GM12875 (cell line): ENCODE measurements around the gene RNU6-9.

Source experiments
- H3K4me3 ChIP-seq: one replicate; pipeline ENCODE4 v1.5.1; 2011; ENCODE audit warnings: low read depth, low read length, control low read depth
- CTCF ChIP-seq: IDR thresholded peaks from 2 replicates; pipeline ENCODE4 v1.5.1; 2011; ENCODE audit warnings: low read depth, mild to moderate bottlenecking, control low read depth, inconsistent platforms, low read length, moderate library complexity, borderline replicate concordance; ENCODE audit not compliant: insufficient read depth

Gene RNU6-9

DNA sequence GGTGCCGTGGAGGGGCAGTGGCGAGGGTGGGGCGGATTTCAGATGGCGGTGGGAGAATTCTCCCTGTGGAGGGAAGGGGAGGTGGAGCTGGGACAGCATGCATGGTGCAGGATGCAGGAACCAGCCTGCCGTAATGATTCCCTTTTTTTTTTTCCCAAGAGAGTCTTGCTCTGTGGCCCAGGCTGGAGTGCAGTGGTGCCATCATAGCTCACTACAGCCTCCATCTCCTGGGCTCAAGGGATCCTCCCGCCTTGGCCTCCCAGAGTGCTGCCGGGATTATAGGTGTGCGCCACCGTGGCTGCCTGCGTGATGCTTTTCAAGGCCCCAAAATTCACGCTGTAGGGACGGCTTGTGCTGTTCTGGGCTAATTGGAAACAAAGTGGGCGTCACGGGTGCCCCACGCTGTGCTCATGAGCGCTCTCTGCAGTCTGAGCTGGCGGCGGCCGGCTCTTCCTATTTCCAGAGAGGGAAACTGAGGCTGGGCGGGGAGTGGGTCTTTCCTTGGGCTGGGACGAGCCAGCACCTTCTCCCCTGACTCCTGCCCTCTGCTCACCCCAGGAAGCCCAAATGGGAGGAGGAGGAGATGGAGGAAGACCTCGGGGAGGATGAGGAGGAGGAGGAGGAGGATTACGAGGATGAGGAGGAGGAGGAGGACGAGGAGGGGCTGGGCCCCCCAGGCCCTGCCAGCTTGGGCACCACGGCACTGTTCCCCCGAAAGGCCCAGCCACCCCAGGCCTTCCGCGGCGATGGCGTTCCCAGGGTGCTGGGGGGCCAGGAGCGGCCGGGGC is 38.8 kb downstream of the RNU6-9 start:
- H3K4me3 ChIP-seq, result peak overlapping the region; percentile 2
- no peak for TF ChIP-seq CTCF

DNA sequence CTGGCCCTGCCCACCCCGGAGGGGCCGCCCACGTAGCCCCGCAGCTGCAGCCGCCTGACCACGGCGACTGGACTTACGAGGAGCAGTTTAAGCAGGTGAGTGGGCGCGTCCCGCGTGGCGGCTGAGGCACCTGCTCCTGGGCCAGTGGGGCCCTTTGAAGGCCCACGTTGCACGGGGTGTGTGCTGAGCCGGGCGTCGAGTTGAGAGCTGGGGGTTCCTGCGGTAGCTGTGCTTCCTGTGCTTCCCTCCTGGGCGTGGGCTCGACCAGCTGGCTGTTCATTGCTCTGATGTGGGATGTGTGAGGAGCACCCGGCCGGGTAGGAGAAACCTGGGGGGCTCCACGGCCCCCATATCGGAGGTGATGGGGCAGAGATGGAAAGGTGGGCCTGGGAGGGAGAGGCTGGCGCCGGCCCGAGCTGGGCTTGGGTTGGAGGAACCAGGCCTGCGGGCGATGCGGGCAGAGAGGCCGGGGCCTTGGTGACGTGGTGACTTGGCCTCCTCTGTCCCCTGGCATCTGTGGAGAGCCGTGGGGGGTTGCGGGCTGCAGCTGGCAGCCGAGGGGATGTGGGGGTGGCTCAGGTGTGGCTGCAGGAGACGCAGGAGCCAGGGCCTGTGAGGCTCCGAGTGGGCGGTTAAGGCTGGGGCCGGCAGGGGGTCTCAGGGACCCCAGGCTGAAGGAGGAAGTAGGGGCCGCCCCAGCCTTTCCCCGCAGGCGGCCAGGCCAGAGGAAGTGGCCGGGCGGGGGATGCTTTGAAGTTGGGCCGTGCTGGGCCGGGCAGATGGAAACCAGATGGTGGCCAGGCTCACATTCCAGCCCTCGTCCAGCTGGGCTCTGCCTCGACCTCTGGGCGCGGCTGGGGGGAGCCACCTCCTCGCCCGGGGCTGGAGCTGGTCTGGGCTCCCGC is 39.6 kb downstream of the RNU6-9 start:
- H3K4me3 ChIP-seq, result peak overlapping the region; percentile 23
- TF ChIP-seq CTCF, result no peak

DNA sequence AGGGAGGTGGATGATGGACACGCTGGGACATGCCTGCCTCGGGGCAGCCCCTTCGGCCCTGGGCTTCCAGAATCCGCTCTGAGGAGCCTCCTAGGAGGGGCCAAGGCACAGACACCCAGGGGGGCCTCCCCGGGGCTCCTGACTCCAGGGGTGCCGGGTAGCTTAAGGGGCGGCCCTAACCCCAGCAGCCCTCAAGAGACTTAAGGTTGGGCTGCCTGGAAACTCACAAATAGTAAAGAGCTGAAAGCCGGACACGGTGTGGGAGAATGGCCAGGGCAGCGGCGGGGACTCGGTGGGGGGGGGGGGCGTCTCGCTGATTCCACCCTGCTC is 40.2 kb downstream of the RNU6-9 start:
- no peak for TF ChIP-seq CTCF
- no peak overlapping the region for H3K4me3 ChIP-seq

- TF ChIP-seq CTCF, result no peak
- no peak overlapping the region for H3K4me3 ChIP-seq
Observed at GRCh38 chr19:934197-934840, 41.0 kb downstream of the RNU6-9 start.

DNA sequence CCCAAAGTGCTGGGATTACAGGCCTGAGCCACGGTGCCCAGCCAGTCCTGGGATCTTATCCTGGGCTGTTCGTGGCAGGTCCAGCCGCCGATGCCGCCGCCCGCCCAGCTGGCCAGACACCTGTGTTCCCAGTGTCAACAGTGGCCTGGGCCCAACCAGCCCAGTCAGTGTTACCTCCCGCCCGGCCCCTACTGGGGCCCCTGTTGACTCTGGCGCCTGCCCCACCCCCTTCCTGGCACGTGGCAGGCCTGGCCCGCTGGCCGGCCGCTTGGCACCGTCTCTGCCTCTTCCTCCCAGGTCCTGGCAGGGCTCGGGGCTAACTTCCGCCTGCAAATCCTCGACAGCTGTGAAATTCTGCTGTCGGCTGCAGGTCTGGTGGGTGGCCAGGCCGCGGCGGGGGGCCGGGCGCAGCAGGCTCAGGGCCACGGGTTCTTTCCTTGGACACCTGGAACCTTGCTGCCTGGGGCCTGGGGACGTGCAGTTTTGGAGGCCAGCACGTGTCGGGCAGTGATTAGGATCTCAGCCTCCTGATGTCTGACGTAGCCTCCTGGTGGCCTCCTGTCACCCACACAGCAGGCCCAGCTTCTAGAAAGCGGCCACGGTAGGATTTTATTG is 41.7 kb downstream of the RNU6-9 start:
- TF ChIP-seq CTCF, result no peak

DNA sequence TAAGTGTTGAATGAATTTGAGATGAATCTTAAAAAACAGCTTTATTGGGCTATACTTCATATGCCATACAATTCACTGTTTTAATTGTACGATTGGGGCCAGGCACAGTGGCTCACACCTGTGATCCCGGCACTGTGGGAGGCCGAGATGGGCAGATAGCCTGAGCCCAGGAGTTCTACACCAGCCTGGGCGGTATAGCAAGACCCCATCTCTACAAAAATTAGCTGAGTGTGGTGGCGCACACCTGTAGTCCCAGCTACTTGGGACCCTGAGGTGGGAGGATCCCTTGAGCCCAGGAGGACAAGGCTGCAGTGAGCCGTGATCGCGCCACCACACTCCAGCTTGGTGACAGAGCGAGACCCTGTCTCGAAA is 42.9 kb downstream of the RNU6-9 start:
- H3K4me3 ChIP-seq, result no peak overlapping the region
- TF ChIP-seq CTCF, result no peak

More for the DNA sequence above, 41.7 kb downstream of the RNU6-9 start:
- H3K4me3 ChIP-seq, result no peak overlapping the region
